A673 (cell line): ENCODE measurements around the gene C6orf47.

Experiments
- EZH2 ChIP-seq: fragments of 200-600 bp; sonication (generic); IDR thresholded peaks from 2 replicates; pipeline ENCODE4 v1.6.1; 2017; ENCODE audit warnings: borderline replicate concordance, low read depth, mild to moderate bottlenecking, mixed read lengths, antibody characterized with exemption, low read length; ENCODE audit not compliant: poor library complexity, severe bottlenecking
- TF ChIP-seq, protein P1 (sequence below): fragments of 300-800, 200-600 bp; sonication (generic); conservative IDR thresholded peaks from 2 replicates; pipeline ENCODE4 v1.5.1; 2017; ENCODE audit warnings: low read depth, mild to moderate bottlenecking, antibody characterized with exemption, low read length, moderate library complexity, mixed read lengths

DNA sequence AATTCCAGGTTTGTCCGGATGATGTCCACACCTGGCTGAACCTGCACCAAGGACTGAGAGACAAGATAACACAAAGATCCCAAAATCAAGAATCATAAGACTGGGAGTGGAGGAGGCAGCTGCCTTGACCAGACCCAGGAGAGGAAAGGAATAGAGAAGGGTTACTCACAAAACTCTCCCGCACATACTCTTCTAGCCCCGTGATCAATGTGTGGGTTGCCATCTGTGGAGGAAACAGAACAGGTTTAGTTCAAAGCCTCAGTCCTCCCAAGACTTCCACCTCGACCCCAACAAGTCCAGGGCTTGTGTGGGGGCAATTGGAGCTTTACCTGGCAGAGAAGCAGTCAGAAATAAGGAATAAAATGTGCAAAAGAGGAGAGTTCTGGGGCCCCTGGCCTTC lies 19.2 kb downstream of the C6orf47 start:
- TF ChIP-seq, protein P1, sequence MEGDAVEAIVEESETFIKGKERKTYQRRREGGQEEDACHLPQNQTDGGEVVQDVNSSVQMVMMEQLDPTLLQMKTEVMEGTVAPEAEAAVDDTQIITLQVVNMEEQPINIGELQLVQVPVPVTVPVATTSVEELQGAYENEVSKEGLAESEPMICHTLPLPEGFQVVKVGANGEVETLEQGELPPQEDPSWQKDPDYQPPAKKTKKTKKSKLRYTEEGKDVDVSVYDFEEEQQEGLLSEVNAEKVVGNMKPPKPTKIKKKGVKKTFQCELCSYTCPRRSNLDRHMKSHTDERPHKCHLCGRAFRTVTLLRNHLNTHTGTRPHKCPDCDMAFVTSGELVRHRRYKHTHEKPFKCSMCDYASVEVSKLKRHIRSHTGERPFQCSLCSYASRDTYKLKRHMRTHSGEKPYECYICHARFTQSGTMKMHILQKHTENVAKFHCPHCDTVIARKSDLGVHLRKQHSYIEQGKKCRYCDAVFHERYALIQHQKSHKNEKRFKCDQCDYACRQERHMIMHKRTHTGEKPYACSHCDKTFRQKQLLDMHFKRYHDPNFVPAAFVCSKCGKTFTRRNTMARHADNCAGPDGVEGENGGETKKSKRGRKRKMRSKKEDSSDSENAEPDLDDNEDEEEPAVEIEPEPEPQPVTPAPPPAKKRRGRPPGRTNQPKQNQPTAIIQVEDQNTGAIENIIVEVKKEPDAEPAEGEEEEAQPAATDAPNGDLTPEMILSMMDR = no peak
- TF ChIP-seq EZH2 = no peak
